Loucy (cell line): Measurements from ENCODE around the gene IFNB1.

Source experiments
- H2AFZ ChIP-seq: fragments of 200-600 bp; sonication (generic); 2 replicates; pipeline ENCODE4 v1.6.0; 2016; ENCODE audit warnings: antibody characterized with exemption, mild to moderate bottlenecking, low read length, moderate library complexity
- H3F3A ChIP-seq: fragments of 200-600 bp; 2 replicates; pipeline ENCODE4 v1.6.0; 2016; ENCODE audit warnings: antibody characterized with exemption, low read depth, mild to moderate bottlenecking
- H3K27me3 ChIP-seq: fragments of 200-600 bp; sonication (generic); 2 replicates; pipeline ENCODE4 v1.6.1; 2014; ENCODE audit warnings: low read length, mild to moderate bottlenecking; ENCODE audit not compliant: insufficient read depth, poor library complexity, severe bottlenecking
- H3K36me3 ChIP-seq: fragments of 200-600 bp; sonication (generic); 2 replicates; pipeline ENCODE4 v1.6.1; 2016; ENCODE audit warnings: low read length; ENCODE audit not compliant: insufficient read depth
- H3K4me1 ChIP-seq: fragments of 200-600 bp; sonication (generic); 2 replicates; pipeline ENCODE4 v1.5.1; 2014; ENCODE audit warnings: low read length, mild to moderate bottlenecking; ENCODE audit not compliant: insufficient read depth, poor library complexity, severe bottlenecking
- H3K4me2 ChIP-seq: fragments of 200-600 bp; sonication (generic); 2 replicates; pipeline ENCODE4 v1.6.0; 2014; ENCODE audit warnings: antibody characterized with exemption, low read length, low read depth, mild to moderate bottlenecking; ENCODE audit not compliant: poor library complexity, severe bottlenecking
- H3K4me3 ChIP-seq: fragments of 200-600 bp; sonication (generic); 2 replicates; pipeline ENCODE4 v1.5.1; 2014; ENCODE audit warnings: low read length, mild to moderate bottlenecking, mixed read lengths; ENCODE audit not compliant: poor library complexity, severe bottlenecking
- H3K79me2 ChIP-seq: fragments of 200-600 bp; sonication (generic); 2 replicates; pipeline ENCODE4 v1.6.1; 2014; ENCODE audit warnings: low read length; ENCODE audit not compliant: insufficient read depth
- H3K9ac ChIP-seq: fragments of 200-600 bp; sonication (generic); 2 replicates; pipeline ENCODE4 v1.6.0; 2014; ENCODE audit warnings: mild to moderate bottlenecking, low read depth, low read length, moderate library complexity; ENCODE audit not compliant: poor library complexity, severe bottlenecking
- H3K9me2 ChIP-seq: fragments of 200-600 bp; sonication (generic); replicated peaks from 2 replicates; pipeline ENCODE4 v1.6.1; 2016; ENCODE audit warnings: low read depth, low read length, mixed read lengths
- H3K9me3 ChIP-seq: fragments of 200-600 bp; sonication (generic); 2 replicates; pipeline ENCODE4 v1.6.1; 2014; ENCODE audit warnings: mild to moderate bottlenecking, antibody characterized with exemption, low read length, low read depth; ENCODE audit not compliant: insufficient read depth
- H4K20me1 ChIP-seq: fragments of 200-600 bp; sonication (generic); 2 replicates; pipeline ENCODE4 v1.6.0; 2014; ENCODE audit warnings: antibody characterized with exemption, low read length, mild to moderate bottlenecking; ENCODE audit not compliant: insufficient read depth, poor library complexity, severe bottlenecking
- EZH2phosphoT487 ChIP-seq: fragments of 200-600 bp; IDR thresholded peaks from 2 replicates; pipeline ENCODE4 v1.6.1; 2018; ENCODE audit warnings: antibody characterized with exemption, mild to moderate bottlenecking, moderate library complexity, borderline replicate concordance
- TF ChIP-seq, protein P1 (sequence below): fragments of 200-600 bp; sonication (generic); conservative IDR thresholded peaks from 2 replicates; pipeline ENCODE4 v1.5.1; 2014; ENCODE audit warnings: mild to moderate bottlenecking, antibody characterized with exemption, low read length

The IFNB1 gene

DNA sequence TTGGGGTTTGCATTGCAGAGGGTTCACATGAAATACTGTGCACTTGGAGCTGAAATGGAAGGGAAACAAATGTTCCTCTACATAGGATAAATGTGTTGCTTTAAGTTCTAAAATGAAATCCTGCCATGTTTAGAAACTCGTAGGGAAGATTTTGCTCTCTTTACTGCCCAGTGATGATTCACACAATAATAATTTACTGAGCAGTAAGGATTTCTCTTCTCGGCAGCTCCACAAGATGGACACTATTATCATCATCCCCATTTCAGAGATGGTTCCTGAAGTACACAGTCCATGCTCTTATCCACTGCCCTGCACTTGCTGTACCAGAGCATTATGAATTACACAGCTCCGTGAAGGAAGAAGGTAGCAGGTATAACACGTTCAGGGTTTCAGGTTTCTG is 50.4 kb downstream of the IFNB1 start:
- Histone ChIP-seq H3K27me3 (no peaks in the 10 kb centered on the region), H3K36me3 (no peaks in the 10 kb centered on the region), H3K79me2 (no peaks in the 10 kb centered on the region), H3K9me2 (no peaks in the 10 kb centered on the region), H3K4me1 (peaks cover 15% of the 10 kb centered on the region), H3F3A (peaks cover 4% of the 10 kb centered on the region; the same call in 1 of the 2 replicates), H3K4me2 (no peak overlapping the region), H4K20me1 (no peaks in the 10 kb centered on the region), H3K9me3 (no peaks in the 10 kb centered on the region), H2AFZ (no peak overlapping the region), H3K4me3 (no peak overlapping the region), H3K9ac (no peak overlapping the region)
- TF ChIP-seq, protein P1, sequence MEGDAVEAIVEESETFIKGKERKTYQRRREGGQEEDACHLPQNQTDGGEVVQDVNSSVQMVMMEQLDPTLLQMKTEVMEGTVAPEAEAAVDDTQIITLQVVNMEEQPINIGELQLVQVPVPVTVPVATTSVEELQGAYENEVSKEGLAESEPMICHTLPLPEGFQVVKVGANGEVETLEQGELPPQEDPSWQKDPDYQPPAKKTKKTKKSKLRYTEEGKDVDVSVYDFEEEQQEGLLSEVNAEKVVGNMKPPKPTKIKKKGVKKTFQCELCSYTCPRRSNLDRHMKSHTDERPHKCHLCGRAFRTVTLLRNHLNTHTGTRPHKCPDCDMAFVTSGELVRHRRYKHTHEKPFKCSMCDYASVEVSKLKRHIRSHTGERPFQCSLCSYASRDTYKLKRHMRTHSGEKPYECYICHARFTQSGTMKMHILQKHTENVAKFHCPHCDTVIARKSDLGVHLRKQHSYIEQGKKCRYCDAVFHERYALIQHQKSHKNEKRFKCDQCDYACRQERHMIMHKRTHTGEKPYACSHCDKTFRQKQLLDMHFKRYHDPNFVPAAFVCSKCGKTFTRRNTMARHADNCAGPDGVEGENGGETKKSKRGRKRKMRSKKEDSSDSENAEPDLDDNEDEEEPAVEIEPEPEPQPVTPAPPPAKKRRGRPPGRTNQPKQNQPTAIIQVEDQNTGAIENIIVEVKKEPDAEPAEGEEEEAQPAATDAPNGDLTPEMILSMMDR: no peak
- TF ChIP-seq EZH2phosphoT487: no peak
